Stomach (tissue), 4 donors: Measurements from ENCODE around the gene CNDP1.

Source experiments
- EP300 ChIP-seq: sonication (generic); formaldehyde crosslinking; IDR thresholded peaks from one replicate; pipeline ENCODE4 v1.6.1; 2017; ENCODE audit warnings: antibody characterized with exemption
- POLR2A ChIP-seq, 4 donors: fragments of 450-650 bp; IDR thresholded peaks; one replicate each; pipeline ENCODE4 v1.6.1; 2016; ENCODE audit warnings: antibody characterized with exemption in 4 of 4, control low read depth in 2 of 4, mild to moderate bottlenecking in 1 of 4, moderate library complexity in 1 of 4
- POLR2AphosphoS5 ChIP-seq, 3 donors: sonication (generic); formaldehyde crosslinking; IDR thresholded peaks; one replicate each; pipeline ENCODE4 v1.6.1; 2016; ENCODE audit warnings: antibody characterized with exemption in 3 of 3
- TF ChIP-seq, protein P1 (sequence below), 7 experiments: fragments of 450-650 bp in 4 of 7; fragments of 200-600 bp in 3 of 7; sonication (generic) in 3 of 7; IDR thresholded peaks; one replicate each; pipeline ENCODE4 v1.5.1; 2016 to 2019; ENCODE audit warnings: antibody characterized with exemption in 7 of 7, control low read depth in 2 of 7, mild to moderate bottlenecking in 1 of 7

DNA sequence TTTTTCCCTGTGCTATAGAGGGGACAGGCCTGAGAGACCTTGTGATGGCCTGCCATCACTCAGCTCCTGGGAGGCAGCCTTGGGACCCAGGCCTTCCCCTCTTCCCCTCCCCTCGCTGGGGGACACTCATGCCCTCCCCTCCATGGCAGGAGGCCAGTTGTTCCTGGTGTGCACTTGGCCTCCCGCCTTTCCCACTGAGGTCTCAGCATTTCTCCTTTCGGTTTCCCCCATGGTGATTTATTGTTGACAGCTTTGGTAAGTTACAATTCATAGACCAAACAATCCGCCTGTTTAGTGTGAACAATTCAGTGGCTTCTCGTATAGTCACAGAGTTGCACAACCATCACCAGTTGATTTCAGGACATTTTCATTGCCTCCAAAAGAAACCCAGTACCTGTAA is 10.2 kb upstream of the CNDP1 start:
- TF ChIP-seq, protein P1, sequence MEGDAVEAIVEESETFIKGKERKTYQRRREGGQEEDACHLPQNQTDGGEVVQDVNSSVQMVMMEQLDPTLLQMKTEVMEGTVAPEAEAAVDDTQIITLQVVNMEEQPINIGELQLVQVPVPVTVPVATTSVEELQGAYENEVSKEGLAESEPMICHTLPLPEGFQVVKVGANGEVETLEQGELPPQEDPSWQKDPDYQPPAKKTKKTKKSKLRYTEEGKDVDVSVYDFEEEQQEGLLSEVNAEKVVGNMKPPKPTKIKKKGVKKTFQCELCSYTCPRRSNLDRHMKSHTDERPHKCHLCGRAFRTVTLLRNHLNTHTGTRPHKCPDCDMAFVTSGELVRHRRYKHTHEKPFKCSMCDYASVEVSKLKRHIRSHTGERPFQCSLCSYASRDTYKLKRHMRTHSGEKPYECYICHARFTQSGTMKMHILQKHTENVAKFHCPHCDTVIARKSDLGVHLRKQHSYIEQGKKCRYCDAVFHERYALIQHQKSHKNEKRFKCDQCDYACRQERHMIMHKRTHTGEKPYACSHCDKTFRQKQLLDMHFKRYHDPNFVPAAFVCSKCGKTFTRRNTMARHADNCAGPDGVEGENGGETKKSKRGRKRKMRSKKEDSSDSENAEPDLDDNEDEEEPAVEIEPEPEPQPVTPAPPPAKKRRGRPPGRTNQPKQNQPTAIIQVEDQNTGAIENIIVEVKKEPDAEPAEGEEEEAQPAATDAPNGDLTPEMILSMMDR (IDR thresholded peaks at IDR 0.05), result no peak
- TF ChIP-seq POLR2A (IDR thresholded peaks at IDR 0.05), result no peak
- TF ChIP-seq POLR2AphosphoS5 (IDR thresholded peaks at IDR 0.05), result peak in 1 of 3 donors; percentile 28
- no peak for TF ChIP-seq EP300
